Mucosa of rectum (tissue), 2 donors: ENCODE data around the gene TCFL5.

ENCODE experiments used
- H3K27ac ChIP-seq, 2 donors: one replicate each; pipeline ENCODE4 v1.7.0; 2013; ENCODE audit warnings: inconsistent platforms in 2 of 2, low read depth in 2 of 2, low read length in 2 of 2
- H3K27me3 ChIP-seq, 2 donors: one replicate each; pipeline ENCODE4 v1.7.0; 2013; ENCODE audit warnings: low read length in 2 of 2; ENCODE audit not compliant: control insufficient read depth in 2 of 2, insufficient read depth in 2 of 2
- H3K36me3 ChIP-seq, 2 donors: one replicate each; pipeline ENCODE4 v1.7.0; 2013; ENCODE audit warnings: low read length in 2 of 2; ENCODE audit not compliant: control insufficient read depth in 2 of 2, insufficient read depth in 2 of 2
- H3K4me1 ChIP-seq, 2 donors: one replicate each; pipeline ENCODE4 v1.7.0; 2013; ENCODE audit warnings: low read length in 2 of 2, mild to moderate bottlenecking in 1 of 2; ENCODE audit not compliant: control insufficient read depth in 2 of 2, insufficient read depth in 2 of 2
- H3K4me3 ChIP-seq, 2 donors: one replicate each; pipeline ENCODE4 v1.7.0; 2013; ENCODE audit warnings: low read length in 2 of 2
- H3K9ac ChIP-seq, 2 donors: one replicate each; pipeline ENCODE4 v1.7.0; 2013; ENCODE audit warnings: low read length in 2 of 2, low read depth in 1 of 2, mild to moderate bottlenecking in 1 of 2
- H3K9me3 ChIP-seq, 2 donors: one replicate each; pipeline ENCODE4 v1.7.0; 2013; ENCODE audit warnings: low read length in 2 of 2; ENCODE audit not compliant: control insufficient read depth in 2 of 2
- donor health status: healthy.
- donor health status: Normal muscosa, but diverticular disease.

Gene TCFL5

DNA sequence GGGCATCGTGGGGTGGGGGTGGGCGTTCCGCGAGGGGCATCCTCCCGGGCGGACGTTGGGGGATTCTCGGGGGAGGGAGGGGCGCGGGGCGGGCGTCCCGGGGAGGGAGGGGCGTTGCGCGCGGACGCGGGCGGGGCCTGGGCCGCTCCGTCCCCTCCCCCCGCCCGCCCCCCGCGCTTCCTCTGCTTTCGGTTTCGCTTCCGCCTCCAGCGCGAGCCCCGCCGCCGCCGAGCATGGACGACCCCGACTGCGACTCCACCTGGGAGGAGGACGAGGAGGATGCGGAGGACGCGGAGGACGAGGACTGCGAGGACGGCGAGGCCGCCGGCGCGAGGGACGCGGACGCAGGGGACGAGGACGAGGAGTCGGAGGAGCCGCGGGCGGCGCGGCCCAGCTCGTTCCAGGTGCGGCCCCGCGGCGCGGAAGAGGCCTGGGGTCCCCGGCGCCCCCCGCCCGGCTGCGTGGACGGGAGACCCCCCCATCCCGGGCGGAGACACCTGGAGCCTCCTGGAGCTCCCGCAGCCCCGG lies 56.9 kb downstream of the TCFL5 start, which contains the start of gene OGFR:
Gene OGFR (plus strand): TSS at position 209 of the 528 bp plus-strand sequence. CDS start 25 bp downstream, at position 234.
- H3K27ac ChIP-seq, result peak within 1 kb of the TSS; percentile 55 to 80

DNA sequence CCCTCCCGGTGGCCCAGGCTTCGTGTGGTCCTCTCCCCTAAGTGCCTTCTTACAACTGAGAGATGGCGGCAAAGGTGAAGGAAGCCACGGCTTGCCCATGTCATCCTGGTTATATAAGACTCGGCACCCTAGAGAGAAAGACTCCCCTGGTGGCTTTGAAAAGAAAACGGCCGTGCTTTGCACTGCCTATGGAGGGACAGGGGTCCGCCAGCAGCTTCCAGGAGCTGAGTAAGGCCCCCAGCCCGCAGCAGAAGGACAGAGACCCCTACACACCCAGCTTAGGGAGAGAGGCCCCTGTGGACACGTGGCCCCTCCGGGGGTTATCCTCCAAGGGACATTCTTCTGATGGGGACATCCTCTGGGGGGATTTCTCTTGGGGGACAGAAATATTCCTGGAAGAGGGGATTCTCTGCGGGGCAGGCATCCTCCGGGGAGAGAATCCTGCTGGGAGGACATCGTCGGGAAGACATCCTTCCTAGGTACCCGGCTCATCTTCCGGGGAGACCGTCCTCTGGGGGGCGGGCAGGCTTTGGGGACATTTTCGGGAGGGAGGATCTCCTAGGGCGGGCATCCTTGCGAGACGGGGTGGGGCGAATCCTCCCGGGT lies 57.5 kb downstream of the TCFL5 start:
- peaks cover 24 to 26% of the 10 kb centered on the region in 2 donors for H3K36me3 ChIP-seq

More for the DNA sequence above, 56.9 kb downstream of the TCFL5 start, which contains the start of gene OGFR:
- Histone ChIP-seq H3K4me3 (peak within 1 kb of the TSS; percentile 82 to 88), H3K4me1 (peaks cover 16 to 17% of the 10 kb centered on the region in 2 donors), H3K27me3 (no peaks in the 10 kb centered on the region), H3K9me3 (no peaks in the 10 kb centered on the region), H3K9ac (peak within 1 kb of the TSS; percentile 60 to 95), H3K36me3 (peaks cover 24 to 27% of the 10 kb centered on the region in 2 donors)

DNA sequence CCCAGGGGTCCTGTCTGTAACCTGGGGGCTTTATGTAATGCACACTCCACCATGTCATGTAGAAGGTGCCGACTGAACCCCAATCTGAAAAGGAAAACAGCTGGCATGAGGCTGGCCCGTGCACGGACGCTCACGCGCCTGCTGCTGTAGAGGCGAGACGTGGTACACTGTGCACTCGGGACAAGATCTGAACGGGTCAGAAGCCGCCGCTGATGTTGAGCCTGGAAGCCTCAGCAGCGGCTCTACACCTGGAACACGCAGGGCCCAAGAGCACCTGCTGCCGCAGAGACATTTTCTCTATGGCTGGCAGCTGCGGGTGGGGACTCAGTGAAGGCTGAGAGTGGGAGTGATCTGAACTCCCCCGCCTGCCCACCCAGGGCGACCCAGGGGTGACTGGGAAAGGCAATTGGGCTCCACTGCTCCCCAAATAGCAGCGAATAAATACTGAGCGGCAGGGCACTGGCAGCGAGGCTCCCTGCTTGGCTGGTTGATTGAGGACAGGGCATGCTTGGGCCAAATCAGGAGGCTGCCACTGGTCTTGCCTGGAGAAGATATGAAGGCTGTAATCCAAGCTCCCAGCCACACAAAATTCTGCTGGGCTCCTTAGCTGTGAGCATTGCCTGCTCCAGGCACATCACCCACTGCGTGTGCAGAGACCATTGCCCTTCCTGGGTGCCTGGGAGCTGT lies 59.5 kb downstream of the TCFL5 start:
- H3K27ac ChIP-seq, result no peak overlapping the region
- no peak overlapping the region for H3K4me3 ChIP-seq
- no peak overlapping the region for H3K9ac ChIP-seq

More for the DNA sequence above, 57.5 kb downstream of the TCFL5 start:
- Histone ChIP-seq H3K27me3 (no peaks in the 10 kb centered on the region), H3K4me1 (peaks cover 16 to 17% of the 10 kb centered on the region in 2 donors), H3K9ac (peak overlapping the region in 1 of 2 donors; percentile 44), H3K9me3 (no peaks in the 10 kb centered on the region), H3K4me3 (peak overlapping the region; percentile 27 to 53), H3K27ac (peak overlapping the region in 1 of 2 donors; percentile 80)

DNA sequence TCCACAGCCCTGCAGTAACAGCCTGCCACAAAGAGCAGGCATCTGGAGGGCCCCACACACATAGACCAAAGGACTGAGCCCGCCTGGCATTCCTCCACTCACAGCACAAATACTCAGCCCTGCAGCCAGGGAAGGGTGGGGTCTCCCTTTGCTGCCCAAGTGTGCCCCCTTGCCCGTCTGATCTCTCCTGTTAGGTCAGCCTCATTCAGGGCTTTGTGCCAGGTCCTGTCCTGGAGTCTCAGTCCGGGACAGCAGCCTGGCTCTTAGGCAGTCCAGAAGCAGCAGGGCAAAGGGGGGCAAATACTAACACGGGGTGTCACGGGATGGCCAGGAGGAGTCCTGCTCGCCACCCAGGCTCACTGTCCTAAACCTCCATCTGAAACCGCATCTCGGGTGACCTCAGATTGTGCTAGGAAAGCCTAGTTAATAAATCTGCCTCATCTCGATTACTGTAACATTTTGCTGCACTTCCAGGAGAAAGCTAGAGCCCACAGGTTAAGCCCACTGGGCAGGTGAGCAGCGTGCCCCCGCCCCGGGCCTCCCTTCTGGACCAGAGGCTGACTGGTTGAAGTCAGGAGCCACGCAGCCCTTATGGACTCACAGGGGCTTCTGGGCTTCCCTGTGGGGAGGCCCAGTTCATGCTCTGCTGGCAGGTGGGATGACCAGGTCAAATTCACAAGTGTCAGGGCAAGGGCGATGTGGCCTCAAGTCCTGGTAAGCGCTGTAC lies 60.2 kb downstream of the TCFL5 start:
- H3K27ac ChIP-seq, result no peak overlapping the region
- peaks cover 16% of the 10 kb centered on the region in 2 donors for H3K36me3 ChIP-seq
- no peaks in the 10 kb centered on the region for H3K9me3 ChIP-seq
- no peak overlapping the region for H3K9ac ChIP-seq
- H3K4me1 ChIP-seq, result peaks cover 26 to 32% of the 10 kb centered on the region in 2 donors
- H3K27me3 ChIP-seq, result no peaks in the 10 kb centered on the region
- H3K4me3 ChIP-seq, result no peak overlapping the region

More for the DNA sequence above, 59.5 kb downstream of the TCFL5 start:
- Histone ChIP-seq H3K9me3 (no peaks in the 10 kb centered on the region), H3K4me1 (peaks cover 30% of the 10 kb centered on the region in 2 donors), H3K36me3 (peaks cover 16% of the 10 kb centered on the region in 2 donors), H3K27me3 (no peaks in the 10 kb centered on the region)

DNA sequence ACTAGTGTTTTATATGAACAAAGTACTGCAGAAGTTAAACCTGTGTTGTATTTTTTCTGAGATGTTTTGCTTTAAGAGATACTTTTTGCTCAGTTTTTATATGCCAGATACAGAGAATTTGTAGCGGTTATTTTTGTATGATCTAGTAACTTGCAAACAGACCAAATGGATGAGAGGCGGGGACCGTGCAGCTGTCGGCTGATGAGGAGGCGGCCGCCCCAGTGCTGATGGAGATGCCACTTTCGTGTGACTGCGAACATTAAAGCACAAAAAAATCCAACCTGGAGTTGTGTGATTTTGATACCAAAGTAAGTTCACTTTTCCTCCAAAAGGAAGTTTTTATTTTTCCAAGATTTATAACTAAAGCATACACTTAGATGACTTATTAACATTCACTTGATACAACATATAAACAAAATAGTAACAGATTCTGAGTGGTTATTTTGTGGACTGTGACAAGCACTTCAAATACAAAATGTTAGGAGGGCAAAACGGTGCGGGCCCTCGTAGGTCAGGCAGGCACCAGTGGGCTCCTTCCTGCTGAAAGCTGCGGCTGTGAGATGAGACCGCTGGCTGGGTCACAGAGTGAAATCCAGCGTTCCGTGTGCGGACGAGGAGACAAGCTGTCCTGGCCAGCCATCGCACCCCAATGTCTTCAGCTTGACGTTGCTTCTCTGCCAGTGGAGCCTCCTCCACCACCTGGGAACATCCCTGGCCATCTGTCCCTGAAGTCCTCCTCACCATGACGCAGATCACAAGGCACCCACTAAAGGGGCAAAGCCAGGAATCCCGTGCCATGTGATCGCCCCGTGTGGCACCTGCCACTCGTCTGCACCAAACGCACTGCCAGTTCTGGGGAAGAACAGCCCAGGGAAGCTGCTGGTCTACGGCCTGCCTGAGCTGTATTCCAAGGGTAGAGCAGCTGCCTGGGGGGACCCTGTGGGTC lies 61.0 kb downstream of the TCFL5 start:
- Histone ChIP-seq H3K4me1 (peaks cover 18 to 23% of the 10 kb centered on the region in 2 donors), H3K9ac (no peak overlapping the region), H3K9me3 (no peaks in the 10 kb centered on the region), H3K27me3 (no peaks in the 10 kb centered on the region), H3K4me3 (no peak overlapping the region), H3K36me3 (peaks cover 16% of the 10 kb centered on the region in 2 donors), H3K27ac (no peak overlapping the region)

DNA sequence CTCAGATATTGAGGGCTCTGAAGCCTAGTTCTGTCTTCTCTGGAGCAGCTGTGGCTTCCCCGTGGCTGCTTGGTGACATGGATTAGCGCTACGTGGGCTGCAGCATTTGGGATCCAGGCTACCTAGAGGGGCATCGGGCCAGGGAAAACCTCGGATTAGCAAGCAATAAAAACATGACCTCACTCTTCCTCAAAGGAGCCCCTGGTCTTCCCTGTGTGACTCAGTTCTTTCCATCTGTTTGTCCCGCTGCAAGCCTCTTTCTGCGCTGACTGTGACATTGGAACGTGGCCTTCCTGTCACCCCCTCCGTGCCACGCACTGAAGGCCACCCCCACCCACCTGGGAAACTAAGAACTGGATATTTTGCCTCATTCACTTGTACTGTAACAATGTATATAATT lies 61.7 kb downstream of the TCFL5 start:
- Histone ChIP-seq H3K4me1 (peaks cover 24 to 27% of the 10 kb centered on the region in 2 donors), H3K9me3 (no peaks in the 10 kb centered on the region), H3K27ac (no peak overlapping the region), H3K4me3 (no peak overlapping the region), H3K27me3 (no peaks in the 10 kb centered on the region), H3K36me3 (peaks cover 16% of the 10 kb centered on the region in 2 donors), H3K9ac (no peak overlapping the region)

DNA sequence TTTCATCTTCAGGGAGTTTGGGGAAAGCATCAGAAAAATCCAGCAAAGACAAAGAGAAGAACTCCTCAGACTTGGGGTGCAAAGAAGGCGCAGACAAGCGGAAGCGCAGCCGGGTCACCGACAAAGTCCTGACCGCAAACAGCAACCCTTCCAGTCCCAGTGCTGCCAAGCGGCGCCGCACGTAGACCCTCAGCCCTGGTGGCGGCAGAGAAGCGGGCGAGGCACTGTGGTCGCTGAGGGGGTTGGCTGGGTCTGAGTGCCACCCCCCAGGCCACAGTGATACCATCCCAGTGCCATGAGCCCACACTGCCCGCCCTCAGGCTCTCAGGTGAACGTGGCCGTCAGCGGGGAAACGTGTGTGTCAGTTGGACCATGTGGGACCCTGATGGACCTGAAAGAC lies 62.2 kb downstream of the TCFL5 start:
- Histone ChIP-seq H3K9me3 (no peaks in the 10 kb centered on the region), H3K9ac (no peak overlapping the region), H3K4me3 (no peak overlapping the region), H3K36me3 (peaks cover 16% of the 10 kb centered on the region in 2 donors), H3K4me1 (peaks cover 29% of the 10 kb centered on the region in 2 donors), H3K27ac (no peak overlapping the region), H3K27me3 (no peaks in the 10 kb centered on the region)

DNA sequence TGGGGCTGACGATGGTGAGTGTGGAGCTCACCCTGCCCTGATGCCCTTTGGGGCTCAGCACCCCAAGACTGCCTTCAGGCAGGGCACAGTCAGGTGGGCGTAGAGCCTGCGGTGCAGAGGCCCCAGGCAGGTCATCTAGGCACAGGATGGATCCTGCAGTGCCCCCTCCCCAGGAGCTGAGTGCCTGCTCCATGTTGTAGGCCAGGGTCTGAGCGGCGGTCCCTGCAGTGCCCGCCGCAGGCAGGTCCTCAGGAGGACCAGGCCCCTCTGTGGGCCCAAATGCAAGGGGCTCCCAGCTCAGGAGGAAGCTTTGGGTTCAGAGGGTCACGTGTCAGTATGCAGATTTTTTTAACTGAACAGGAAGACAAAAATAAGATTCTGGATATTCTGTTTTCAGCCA lies 62.6 kb downstream of the TCFL5 start:
- Histone ChIP-seq H3K36me3 (peaks cover 16% of the 10 kb centered on the region in 2 donors), H3K9ac (no peak overlapping the region), H3K27ac (no peak overlapping the region), H3K4me1 (peaks cover 29% of the 10 kb centered on the region in 2 donors), H3K27me3 (no peaks in the 10 kb centered on the region), H3K4me3 (no peak overlapping the region), H3K9me3 (no peaks in the 10 kb centered on the region)
